Fibroblast of pulmonary artery (primary cell): ENCODE data around the gene ALPG.
"Not testable (repeated sequence)": the region's sequence is repeated elsewhere in the genome, so short reads cannot be mapped to it uniquely, and the experiment has no call there.

Experiments
- DNase-seq: peaks from one replicate; pipeline ENCODE4 v3.0.0-alpha.2; 2010; ENCODE audit warnings: low read depth
- H3K4me3 ChIP-seq: replicated peaks from 2 replicates; pipeline ENCODE4 v1.5.1; 2011; ENCODE audit warnings: low read depth, mild to moderate bottlenecking, control low read depth, low read length, moderate library complexity
- TF ChIP-seq, protein P1 (sequence below): IDR thresholded peaks from 2 replicates; pipeline ENCODE4 v1.5.1; 2011; ENCODE audit warnings: mild to moderate bottlenecking, control low read depth, low read length, inconsistent platforms; ENCODE audit errors: missing control alignments

The ALPG gene

DNA sequence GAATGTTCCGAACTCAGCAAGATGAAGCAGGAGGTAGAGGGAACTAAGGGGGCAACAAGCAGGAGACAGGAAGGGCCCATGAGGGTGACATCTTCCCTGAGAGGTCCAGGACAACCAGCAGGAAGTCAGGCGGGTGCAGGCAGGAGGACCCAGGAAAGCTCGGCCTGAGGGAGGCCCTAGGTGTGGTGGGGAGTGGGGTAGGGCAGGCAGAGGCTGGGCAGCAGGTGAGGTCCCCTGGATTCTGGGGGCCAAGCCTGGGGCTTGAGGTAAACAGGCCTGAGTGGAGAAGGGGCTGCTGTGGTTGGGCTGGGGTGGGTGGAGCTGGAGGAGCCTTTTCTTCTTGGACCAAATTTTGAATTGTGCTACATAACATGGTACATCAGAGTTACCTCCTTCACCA lies 4.1 kb upstream of the ALPG start:
- DNase-seq: no peak
- no peak overlapping the region for H3K4me3 ChIP-seq
- TF ChIP-seq, protein P1, sequence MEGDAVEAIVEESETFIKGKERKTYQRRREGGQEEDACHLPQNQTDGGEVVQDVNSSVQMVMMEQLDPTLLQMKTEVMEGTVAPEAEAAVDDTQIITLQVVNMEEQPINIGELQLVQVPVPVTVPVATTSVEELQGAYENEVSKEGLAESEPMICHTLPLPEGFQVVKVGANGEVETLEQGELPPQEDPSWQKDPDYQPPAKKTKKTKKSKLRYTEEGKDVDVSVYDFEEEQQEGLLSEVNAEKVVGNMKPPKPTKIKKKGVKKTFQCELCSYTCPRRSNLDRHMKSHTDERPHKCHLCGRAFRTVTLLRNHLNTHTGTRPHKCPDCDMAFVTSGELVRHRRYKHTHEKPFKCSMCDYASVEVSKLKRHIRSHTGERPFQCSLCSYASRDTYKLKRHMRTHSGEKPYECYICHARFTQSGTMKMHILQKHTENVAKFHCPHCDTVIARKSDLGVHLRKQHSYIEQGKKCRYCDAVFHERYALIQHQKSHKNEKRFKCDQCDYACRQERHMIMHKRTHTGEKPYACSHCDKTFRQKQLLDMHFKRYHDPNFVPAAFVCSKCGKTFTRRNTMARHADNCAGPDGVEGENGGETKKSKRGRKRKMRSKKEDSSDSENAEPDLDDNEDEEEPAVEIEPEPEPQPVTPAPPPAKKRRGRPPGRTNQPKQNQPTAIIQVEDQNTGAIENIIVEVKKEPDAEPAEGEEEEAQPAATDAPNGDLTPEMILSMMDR: no peak

- DNase-seq: no peak
- no peak overlapping the region for H3K4me3 ChIP-seq
- TF ChIP-seq, protein P1: no peak
These were observed 617 bp upstream of the ALPG start for GRCh38 chr2:232405943-232406510.

- not testable (repeated sequence) for H3K4me3 ChIP-seq, DNase-seq
These were observed 945 bp downstream of the ALPG start for GRCh38 chr2:232407428-232408150.

- DNase-seq, H3K4me3 ChIP-seq: not testable (repeated sequence)
These were observed 1.6 kb downstream of the ALPG start for GRCh38 chr2:232408269-232408668.

- not testable (repeated sequence) for DNase-seq, H3K4me3 ChIP-seq
These were observed 3.0 kb downstream of the ALPG start for GRCh38 chr2:232409617-232410016.

- TF ChIP-seq, protein P1: no peak
These were observed 3.7 kb downstream of the ALPG start for GRCh38 chr2:232410238-232410900.

DNA sequence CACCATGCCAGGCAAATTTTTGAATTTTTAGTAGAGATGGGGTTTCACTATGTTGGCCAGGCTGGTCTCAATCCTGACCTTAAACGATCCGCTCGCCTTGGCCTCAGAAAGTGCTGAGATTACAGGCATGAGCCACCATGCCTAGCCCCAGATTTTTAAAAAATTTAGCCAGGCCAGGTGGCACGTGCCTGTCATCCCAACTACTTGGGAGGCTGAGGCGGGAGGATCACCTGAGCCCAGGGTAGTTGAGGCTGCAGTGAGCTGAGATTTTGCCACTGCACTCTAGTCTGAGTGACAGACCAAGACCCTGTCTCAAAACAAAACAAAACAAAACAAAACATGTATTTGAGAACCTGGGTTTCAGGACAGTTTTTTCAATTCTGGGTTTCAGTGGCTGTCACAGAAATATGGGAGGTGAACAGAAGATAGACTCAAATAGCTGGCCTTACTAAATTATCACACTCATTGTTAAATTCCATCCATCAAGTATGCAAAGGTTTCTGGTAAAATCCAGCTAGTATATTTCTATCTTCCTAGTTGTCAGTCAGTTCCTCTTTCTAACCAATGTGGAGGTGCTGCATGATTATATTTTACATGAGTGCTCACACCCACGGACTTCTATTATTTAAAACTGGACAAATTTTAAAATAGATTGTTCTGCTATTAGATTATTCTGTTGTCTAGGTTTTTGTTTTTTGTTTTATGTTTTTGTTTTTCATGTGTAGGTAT lies 5.4 kb downstream of the ALPG start:
- no peak overlapping the region for H3K4me3 ChIP-seq
- no peak for DNase-seq
- TF ChIP-seq, protein P1: no peak

More at GRCh38 chr2:232410238-232410900, 3.7 kb downstream of the ALPG start:
- no peak overlapping the region for H3K4me3 ChIP-seq
- no peak for DNase-seq

GRCh38 chr2:232412986-232413385 lies 6.3 kb downstream of the ALPG start:
- TF ChIP-seq, protein P1: no peak
- no peak for DNase-seq
- no peak overlapping the region for H3K4me3 ChIP-seq
